Omental fat pad (tissue), 4 donors: ENCODE data around the gene SARM1. TPM values are rescaled to one million over a fixed set of nuclear protein-coding genes. Genes with fewer than 3 reads are reported as not detected.

Source experiments
- ATAC-seq: fragments of 150-250 bp; one replicate; pipeline ENCODE4 v1.9.1; 2016; ENCODE audit warnings: mild to moderate bottlenecking, moderate library complexity; ENCODE audit not compliant: low FRiP score
- DNase-seq: peaks from one replicate; pipeline ENCODE4 v3.0.0-alpha.2; 2019; ENCODE audit warnings: low spot score
- total RNA-seq, 4 donors: library from RNA; depleted of rRNA; stranded (reverse); fragments of >200 nt; gene quantifications; one replicate each; pipeline ENCODE4 v1.1.0, GENCODE V29; 2016
- TF ChIP-seq, protein P1 (sequence below), 3 donors: fragments of 450-650 bp; IDR thresholded peaks; one replicate each; pipeline ENCODE4 v1.5.1; 2016 to 2017; ENCODE audit warnings: antibody characterized with exemption in 3 of 3, mild to moderate bottlenecking in 3 of 3, moderate library complexity in 2 of 3

The SARM1 gene
- total RNA-seq, 4 donors from 2014 or later = 8.5 to 13.1 (median 12.3) TPM

DNA sequence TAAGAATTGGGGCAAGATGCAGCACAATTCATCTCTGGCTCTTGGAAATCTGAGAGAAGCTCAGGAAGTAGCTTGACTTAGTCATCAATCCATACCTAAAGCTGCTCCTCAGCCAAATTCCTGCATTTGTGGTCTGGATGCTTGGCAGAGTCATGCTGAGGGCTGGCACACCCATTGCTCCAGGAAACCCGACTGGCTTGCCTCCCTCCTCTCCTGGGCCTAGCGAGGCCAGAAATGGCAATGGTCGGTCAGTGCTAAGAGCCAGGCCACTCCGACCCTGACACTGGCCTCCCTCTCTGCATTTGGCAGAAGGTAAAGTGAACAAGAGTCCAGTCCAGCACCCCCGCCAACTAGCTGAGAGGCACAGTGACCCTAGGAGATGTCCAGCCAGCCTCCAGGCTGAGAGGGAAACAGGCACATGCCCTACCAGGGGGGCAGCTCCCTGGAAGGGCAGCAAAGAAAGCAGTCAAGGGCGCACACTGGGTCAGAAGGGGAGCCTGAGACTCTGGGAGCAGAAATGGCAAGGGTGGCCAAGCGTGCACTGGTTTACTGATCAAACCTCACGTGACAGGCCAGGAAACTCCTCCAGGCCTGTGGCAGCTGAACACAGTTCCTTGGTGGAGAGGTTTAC is 24.1 kb upstream of the SARM1 start:
- ATAC-seq (no peak), DNase-seq (no peak)
- TF ChIP-seq, protein P1, sequence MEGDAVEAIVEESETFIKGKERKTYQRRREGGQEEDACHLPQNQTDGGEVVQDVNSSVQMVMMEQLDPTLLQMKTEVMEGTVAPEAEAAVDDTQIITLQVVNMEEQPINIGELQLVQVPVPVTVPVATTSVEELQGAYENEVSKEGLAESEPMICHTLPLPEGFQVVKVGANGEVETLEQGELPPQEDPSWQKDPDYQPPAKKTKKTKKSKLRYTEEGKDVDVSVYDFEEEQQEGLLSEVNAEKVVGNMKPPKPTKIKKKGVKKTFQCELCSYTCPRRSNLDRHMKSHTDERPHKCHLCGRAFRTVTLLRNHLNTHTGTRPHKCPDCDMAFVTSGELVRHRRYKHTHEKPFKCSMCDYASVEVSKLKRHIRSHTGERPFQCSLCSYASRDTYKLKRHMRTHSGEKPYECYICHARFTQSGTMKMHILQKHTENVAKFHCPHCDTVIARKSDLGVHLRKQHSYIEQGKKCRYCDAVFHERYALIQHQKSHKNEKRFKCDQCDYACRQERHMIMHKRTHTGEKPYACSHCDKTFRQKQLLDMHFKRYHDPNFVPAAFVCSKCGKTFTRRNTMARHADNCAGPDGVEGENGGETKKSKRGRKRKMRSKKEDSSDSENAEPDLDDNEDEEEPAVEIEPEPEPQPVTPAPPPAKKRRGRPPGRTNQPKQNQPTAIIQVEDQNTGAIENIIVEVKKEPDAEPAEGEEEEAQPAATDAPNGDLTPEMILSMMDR (IDR thresholded peaks at IDR 0.05) = no peak

DNA sequence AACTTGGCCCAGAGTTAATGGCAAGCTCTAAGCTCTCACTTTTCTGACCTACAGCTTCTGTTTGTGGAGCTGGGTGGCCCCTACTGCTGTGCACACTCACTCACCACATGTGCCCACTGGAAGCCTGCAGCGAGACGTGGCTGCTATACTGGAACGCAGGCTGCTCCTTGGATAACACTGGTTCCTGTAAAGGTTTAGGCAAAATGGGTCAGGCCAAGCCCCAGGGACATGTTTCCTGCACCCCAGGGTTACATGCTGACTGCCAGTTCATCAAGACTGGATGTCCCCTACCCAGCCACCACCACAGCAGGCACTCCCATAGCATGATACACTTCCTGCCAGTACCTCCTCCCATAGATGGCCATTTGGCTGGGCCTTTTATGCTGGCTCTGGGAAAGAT is 22.5 kb upstream of the SARM1 start:
- ATAC-seq = no peak
- TF ChIP-seq, protein P1 (IDR thresholded peaks at IDR 0.05) = no peak

DNA sequence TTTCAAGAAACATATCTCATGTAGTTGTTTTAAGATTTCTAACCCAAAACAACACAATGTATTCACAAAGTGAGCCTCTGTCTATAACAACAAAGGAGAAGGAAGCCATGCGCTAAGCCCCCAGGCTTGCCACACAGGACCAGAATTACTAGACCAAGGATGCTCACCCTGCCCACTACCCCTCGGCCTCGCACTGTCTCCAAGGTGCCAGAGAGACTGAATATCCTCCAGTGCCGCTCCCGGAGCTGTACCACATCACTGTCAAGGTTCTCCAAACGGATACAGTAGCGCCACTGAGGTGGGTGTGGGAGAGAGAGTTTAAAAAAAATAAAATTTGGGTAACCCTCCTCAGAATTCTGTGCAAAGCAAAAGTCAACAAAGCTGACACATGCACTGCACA is 21.2 kb upstream of the SARM1 start:
- no peak for DNase-seq
- no peak for ATAC-seq
- TF ChIP-seq, protein P1 (IDR thresholded peaks at IDR 0.05) = no peak

More for the DNA sequence above, 22.5 kb upstream of the SARM1 start:
- no peak for DNase-seq

DNA sequence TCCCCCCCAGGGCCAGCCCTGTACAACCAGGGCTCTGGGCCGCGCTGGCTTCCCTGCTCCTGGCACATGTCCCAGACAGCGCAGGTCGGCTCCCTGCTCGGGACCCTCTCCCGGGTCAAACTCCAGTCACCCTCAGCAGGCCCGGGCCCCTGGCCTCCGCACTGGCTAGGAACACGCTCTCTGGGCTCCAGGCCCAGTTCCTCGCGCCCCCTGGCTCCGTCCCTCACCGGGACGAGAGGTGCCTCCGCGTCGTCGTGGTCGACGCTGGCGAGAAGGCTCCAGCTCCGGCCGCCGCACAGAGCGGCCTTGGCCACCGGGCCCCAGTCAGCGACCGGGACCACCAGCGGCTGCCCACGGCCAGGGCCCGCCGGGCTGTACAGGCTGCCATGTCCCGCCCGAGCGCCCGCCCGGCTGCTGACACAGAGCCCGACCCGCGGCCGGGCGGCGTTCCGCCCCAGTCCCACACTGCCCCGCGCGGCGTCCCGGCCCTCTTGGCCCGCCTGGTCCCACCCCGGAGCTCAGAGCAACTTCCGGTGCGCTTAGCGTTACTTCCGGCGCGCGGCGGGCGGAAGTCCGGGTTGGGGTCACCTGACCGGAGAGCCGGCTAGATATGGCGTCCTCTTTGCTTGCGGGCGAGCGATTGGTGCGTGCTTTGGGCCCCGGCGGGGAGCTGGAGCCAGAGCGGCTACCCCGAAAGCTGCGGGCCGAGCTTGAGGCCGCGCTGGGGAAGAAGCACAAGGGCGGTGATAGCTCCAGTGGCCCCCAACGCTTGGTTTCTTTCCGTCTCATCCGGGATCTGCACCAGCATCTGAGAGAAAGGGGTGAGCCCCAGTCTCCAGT is 14.2 kb upstream of the SARM1 start, which contains the start of gene POLDIP2:
TSS of gene POLDIP2 (minus strand) at position 467 of the 840 bp plus-strand sequence. CDS start at position 388, 79 bp downstream.
- DNase-seq = peak; percentile 79
- peak; percentile 99 for ATAC-seq
- TF ChIP-seq, protein P1 (IDR thresholded peaks at IDR 0.05) = no peak

DNA sequence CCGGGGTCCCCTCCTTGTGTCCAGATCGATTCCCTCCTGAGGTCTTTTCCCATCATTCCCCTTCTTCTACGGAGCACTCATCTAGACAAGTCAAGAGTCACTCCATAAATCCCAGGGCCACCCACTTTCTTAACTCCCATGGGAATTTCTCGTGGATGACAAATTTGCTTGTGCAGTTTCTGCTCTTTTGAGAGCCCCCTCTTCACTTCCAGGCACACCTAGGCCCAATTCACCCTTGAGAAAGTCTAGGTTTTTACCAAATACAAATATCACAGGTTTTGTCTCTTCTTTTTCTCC is 13.6 kb upstream of the SARM1 start:
- ATAC-seq = no peak
- TF ChIP-seq, protein P1 (IDR thresholded peaks at IDR 0.05) = no peak
- DNase-seq = no peak

DNA sequence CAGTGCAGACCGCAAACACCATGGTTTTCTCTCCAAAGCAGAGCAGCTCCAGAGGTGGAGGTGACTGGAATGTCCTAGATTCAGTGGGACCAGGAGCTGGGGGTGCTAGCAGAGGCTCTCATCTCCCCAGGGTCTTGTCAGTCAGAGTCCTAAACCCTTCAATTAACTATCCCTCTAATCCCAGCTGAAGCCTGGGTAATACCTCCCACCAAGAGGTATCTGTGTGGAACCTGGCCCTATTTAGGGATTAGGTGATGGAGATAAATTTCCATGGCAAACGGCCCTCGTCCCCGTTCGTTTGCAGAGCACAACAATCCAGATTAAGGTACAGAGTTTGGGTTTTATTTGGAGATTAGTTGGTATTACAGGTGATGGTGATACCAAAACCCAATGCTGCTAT is 8.3 kb upstream of the SARM1 start:
- TF ChIP-seq, protein P1 (IDR thresholded peaks at IDR 0.05) = no peak
- no peak for ATAC-seq
- DNase-seq = no peak
